Articular chondrocyte of knee joint (primary cell): Measurements from ENCODE around the gene NHS. TPM values are rescaled to one million over a fixed set of nuclear protein-coding genes. Genes with fewer than 3 reads are reported as not detected.

Source experiments
- small RNA-seq: library from RNA; depleted of rRNA; stranded (forward); fragments of <200 nt; gene quantifications from one replicate; pipeline ENCODE3, GENCODE V24; 2012
- total RNA-seq: library from RNA; depleted of rRNA; stranded (reverse); fragments of >200 nt; gene quantifications from 2 replicates; pipeline ENCODE4 v1.2.3, GENCODE V29; 2012

Gene NHS
- total RNA-seq = 6.1 and 8.1 TPM in 2 replicates

DNA sequence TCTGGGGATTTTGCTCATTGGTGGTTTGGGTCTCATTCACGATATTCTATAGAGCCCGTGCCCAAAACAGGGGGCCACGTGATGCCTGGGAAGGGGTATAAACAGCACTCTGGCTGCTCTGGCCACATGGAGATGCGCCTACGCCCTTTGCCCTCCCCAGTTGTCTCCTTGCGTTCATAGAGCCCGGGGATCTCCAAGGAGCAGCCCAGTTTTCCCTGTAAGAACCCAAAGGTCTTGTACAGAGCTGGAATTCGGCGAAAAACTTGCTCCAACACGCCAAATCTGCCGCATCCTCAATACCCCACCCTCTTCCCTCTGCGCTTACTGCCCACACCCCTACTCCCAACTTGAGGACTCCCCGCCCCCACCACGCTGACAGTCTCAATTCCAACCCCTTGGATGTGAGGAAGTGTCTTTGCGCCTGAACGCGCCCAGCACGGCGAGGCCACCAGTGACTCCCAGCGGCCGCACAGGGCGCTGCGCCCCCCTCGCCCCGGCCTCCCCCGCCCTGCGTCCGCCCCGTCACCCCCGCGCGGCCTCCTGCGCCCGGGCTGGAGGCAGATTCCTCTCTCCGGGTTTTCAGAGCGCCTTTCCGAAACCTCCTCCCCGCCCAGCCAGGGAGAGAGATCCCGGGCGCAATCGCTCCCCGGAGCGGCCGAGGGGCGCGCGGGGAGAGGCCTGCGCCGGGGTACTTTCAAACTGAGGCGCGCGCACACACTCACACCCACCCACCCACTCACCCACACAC is at the start of gene NHS:
TSS of gene NHS (plus strand) at position 582 of the 748 bp plus-strand sequence. CDS start 558 bp downstream, outside the sequence.

DNA sequence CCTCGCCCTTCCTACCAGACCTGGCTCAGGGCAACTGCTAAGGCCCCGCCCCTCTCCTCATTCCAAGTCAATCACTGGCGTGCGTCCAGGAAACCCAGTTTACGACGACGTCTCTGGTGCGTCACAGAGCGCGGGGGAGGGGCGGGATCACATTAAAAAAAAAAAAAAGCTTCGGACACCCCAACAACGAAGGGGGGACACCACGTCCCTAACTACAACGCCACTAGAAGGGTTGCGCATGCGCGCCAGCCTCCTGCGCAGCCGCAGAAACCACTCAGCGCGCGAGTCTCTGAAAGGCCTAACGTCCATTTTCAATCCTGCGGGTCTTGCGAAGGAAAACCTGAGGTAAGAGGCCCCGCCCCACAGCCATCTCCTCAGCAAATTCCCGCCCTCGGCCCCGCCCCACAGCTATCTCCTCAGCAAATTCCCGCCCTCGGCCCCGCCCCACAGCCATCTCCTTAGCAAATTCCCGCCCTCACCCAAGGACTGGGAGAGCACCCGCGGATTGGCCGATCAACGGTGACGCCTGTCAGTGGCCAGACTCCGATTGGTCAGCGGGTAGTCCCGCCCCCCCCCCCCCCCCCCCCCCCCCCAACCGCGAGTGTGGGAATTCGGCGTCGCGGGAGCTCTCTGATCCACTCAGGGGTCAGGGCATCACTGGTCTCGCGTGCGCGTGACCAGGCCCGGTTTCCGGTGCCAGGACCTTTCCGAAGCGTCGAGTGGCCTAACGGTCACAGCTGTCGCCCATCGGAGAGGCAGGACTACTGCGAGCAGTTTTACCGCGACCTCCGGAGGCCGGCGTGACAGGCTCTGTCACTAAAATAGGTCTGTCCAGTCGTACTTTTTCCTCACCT is 362.1 kb downstream of the NHS start, which contains the start of gene SCML1:
TSS of gene SCML1 (plus strand) at position 638 of the 854 bp plus-strand sequence. CDS start 6,694 bp downstream, outside the sequence.

Small RNA genes lying within 50 kb of the gene (small RNA-seq; reads per million reads assigned to genes)
- gene MIR4768 = not detected
- not detected for gene RF01210
